ENCODE measurements around the gene FAHD2B. TPM values are rescaled to one million over a fixed set of nuclear protein-coding genes. Genes with fewer than 3 reads are reported as not detected.
A peak's percentile ranks its signal among the peaks of the same experiment; 100 is the strongest.
"Not testable (repeated sequence)": the region's sequence is repeated elsewhere in the genome, so short reads cannot be mapped to it uniquely, and the experiment has no call there.

Gene FAHD2B
- total RNA-seq, 1 experiment from 2014 or later: 22.2 TPM

DNA sequence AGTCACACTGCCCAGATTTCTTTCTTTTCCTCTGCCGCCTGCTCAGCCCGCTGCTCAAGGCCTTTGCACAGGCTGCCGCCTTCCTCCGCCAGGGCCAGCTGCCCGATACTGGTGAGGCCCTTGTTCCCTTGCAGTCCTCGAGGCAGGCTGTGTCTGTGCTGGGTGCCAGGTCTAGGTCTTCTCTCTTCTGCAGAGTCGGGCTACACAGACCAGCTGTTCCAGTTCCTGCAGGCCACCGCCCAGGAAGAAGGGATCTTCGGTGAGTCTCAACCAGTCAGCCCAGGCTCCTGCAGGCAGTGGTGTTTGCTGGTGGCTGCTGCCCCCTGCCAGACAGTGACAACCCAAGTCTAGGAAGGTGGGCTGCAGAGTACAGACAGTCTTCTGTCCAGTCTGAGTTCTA is 12.5 kb downstream of the FAHD2B start:
- H3K9me2 ChIP-seq (replicated peaks; ENCODE audit: low read length); intact Hi-C loops (cut with micrococcal nuclease); H3K27ac ChIP-seq (ENCODE audit: low read length); H3K4me1 ChIP-seq (ENCODE audit: insufficient read depth, low read length); H3K27me3 ChIP-seq (ENCODE audit: low read length); H3K36me3 ChIP-seq (ENCODE audit: low read depth, low read length); H3F3A ChIP-seq (ENCODE audit: low read length, unreplicated experiment); H3K4me2 ChIP-seq (ENCODE audit: low read length); H4K20me1 ChIP-seq (ENCODE audit: low read length); CTCF ChIA-PET; H2AFZ ChIP-seq (ENCODE audit: low read length); H3K9me3 ChIP-seq (ENCODE audit: low read length); POLR2A ChIA-PET (ENCODE audit: unreplicated experiment); BruUV-seq (replicated peaks); H3K79me2 ChIP-seq (ENCODE audit: low read length); H3K4me3 ChIP-seq (ENCODE audit: low read length); H3K9ac ChIP-seq (ENCODE audit: low read length): not testable (repeated sequence)
- ATAC-seq (peak; percentile 53), DNase-seq (peak; percentile 8)

DNA sequence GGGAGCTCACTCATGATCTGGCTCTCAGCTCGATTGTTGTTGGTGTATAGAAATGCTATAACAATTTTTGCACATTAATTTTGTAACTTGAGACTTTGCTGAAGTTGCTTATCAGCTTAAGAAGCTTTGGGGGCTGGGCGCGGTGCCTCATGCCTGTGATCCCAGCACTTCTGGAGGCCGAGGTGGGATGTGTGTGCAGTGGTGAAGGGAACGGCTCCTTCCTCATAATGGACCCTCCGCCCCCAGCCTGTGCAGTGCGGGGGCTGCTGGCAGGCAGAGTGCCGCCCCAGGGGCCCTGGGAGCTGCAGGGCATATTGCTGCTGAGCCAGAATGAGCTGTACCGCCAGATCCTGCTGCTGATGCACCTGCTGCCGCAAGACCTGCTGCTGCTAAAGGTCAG is 13.8 kb downstream of the FAHD2B start:
- BruUV-seq (replicated peaks); H3K4me3 ChIP-seq (ENCODE audit: low read length); H3K27ac ChIP-seq (ENCODE audit: low read length); H3K27me3 ChIP-seq (ENCODE audit: low read length); POLR2A ChIA-PET (ENCODE audit: unreplicated experiment); intact Hi-C loops (cut with micrococcal nuclease); H3K36me3 ChIP-seq (ENCODE audit: low read depth, low read length); H3K9ac ChIP-seq (ENCODE audit: low read length); H3K79me2 ChIP-seq (ENCODE audit: low read length); H3K9me3 ChIP-seq (ENCODE audit: low read length); H4K20me1 ChIP-seq (ENCODE audit: low read length); H3K4me1 ChIP-seq (ENCODE audit: insufficient read depth, low read length); H3F3A ChIP-seq (ENCODE audit: low read length, unreplicated experiment); ATAC-seq; H2AFZ ChIP-seq (ENCODE audit: low read length); CTCF ChIA-PET; H3K9me2 ChIP-seq (replicated peaks; ENCODE audit: low read length); H3K4me2 ChIP-seq (ENCODE audit: low read length); DNase-seq: not testable (repeated sequence)

DNA sequence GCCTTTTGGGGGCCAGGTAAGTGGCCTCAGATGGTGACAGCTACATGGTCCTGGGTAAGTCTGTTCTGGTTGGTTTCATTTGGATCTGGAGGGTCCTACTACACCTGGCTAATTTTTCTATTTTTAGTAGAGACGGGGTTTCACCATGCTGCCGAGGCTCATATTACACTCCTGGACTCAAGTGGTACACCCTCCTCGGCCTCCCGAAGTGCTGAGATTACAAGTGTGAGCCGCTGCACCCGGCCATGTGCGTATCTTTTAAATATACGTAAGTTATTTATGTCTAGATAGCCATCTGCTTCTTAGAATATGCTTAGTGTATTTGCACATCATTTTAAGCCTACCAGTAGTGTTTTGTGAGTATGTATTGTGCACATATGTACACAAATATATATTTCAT is 17.5 kb downstream of the FAHD2B start:
- H3K27ac ChIP-seq (ENCODE audit: low read length); H4K20me1 ChIP-seq (ENCODE audit: low read length); BruUV-seq (replicated peaks); POLR2A ChIA-PET (ENCODE audit: unreplicated experiment); H3K79me2 ChIP-seq (ENCODE audit: low read length); intact Hi-C loops (cut with micrococcal nuclease); H3K4me2 ChIP-seq (ENCODE audit: low read length); H3K9me3 ChIP-seq (ENCODE audit: low read length); ATAC-seq; H3K27me3 ChIP-seq (ENCODE audit: low read length); H3K9ac ChIP-seq (ENCODE audit: low read length); H3K4me3 ChIP-seq (ENCODE audit: low read length); CTCF ChIA-PET; H3K36me3 ChIP-seq (ENCODE audit: low read depth, low read length); H2AFZ ChIP-seq (ENCODE audit: low read length); DNase-seq; H3K4me1 ChIP-seq (ENCODE audit: insufficient read depth, low read length); H3K9me2 ChIP-seq (replicated peaks; ENCODE audit: low read length); H3F3A ChIP-seq (ENCODE audit: low read length, unreplicated experiment): not testable (repeated sequence)

DNA sequence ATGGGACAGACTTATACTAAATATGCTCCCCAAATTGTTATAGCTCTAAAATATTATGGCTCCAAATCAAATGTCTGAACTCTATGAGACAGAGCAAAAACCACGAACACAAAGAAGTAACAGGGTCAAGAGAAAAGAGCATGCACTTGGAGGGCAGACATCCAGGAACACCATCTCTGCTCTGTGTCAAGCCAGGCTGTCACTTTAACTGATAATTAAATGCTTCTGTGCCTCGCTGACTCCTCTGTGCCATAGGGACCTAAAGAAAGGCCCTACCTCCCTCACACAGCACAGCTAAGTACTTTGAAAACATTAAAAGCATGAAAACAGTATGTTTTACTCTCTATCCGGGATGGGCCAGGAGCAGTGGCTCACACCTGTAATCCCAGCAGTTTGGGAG is 23.8 kb downstream of the FAHD2B start:
- POLR2A ChIA-PET (ENCODE audit: unreplicated experiment); H3K9ac ChIP-seq (ENCODE audit: low read length); BruUV-seq (replicated peaks); H3K27ac ChIP-seq (ENCODE audit: low read length); H3K4me1 ChIP-seq (ENCODE audit: insufficient read depth, low read length); H3K79me2 ChIP-seq (ENCODE audit: low read length); H3K36me3 ChIP-seq (ENCODE audit: low read depth, low read length); intact Hi-C loops (cut with micrococcal nuclease); H3K9me3 ChIP-seq (ENCODE audit: low read length); H3K4me2 ChIP-seq (ENCODE audit: low read length); CTCF ChIA-PET; H3K4me3 ChIP-seq (ENCODE audit: low read length); H3K9me2 ChIP-seq (replicated peaks; ENCODE audit: low read length); H2AFZ ChIP-seq (ENCODE audit: low read length); H3F3A ChIP-seq (ENCODE audit: low read length, unreplicated experiment); H4K20me1 ChIP-seq (ENCODE audit: low read length); DNase-seq; ATAC-seq: not testable (repeated sequence)
- peaks cover 16% of the 10 kb centered on the region for H3K27me3 ChIP-seq (ENCODE audit: low read length)

DNA sequence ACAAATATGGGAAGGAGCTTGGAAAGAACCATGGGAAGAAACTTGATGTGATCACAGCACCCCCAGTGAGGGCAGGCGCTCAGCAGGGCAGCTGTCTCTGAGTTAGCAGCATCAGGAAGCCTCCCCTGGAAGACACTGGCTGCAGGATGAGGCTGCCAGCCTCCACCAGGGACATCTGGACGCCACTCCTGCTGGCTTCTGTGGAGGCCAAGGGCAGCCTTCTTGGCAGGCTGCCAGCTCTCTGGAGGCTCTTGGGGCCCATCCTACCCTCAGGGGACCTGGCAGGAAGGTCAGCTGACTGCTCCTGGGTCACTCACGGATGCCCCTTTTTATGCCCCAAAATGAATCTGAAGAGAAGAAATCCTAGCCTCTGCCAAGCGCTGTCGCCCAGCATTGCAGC is 26.0 kb downstream of the FAHD2B start:
- ATAC-seq; BruUV-seq (replicated peaks); H3K9me3 ChIP-seq (ENCODE audit: low read length); H3K9me2 ChIP-seq (replicated peaks; ENCODE audit: low read length); H3K9ac ChIP-seq (ENCODE audit: low read length); CTCF ChIA-PET; H2AFZ ChIP-seq (ENCODE audit: low read length); H3F3A ChIP-seq (ENCODE audit: low read length, unreplicated experiment); H3K4me2 ChIP-seq (ENCODE audit: low read length); H3K79me2 ChIP-seq (ENCODE audit: low read length); POLR2A ChIA-PET (ENCODE audit: unreplicated experiment); H3K4me3 ChIP-seq (ENCODE audit: low read length); H4K20me1 ChIP-seq (ENCODE audit: low read length); intact Hi-C loops (cut with micrococcal nuclease); H3K27ac ChIP-seq (ENCODE audit: low read length); DNase-seq; H3K36me3 ChIP-seq (ENCODE audit: low read depth, low read length); H3K4me1 ChIP-seq (ENCODE audit: insufficient read depth, low read length): not testable (repeated sequence)
- H3K27me3 ChIP-seq (ENCODE audit: low read length): peaks cover 16% of the 10 kb centered on the region

All from PC-3 (cell line).